T-helper 22 cell (primary cell): ENCODE results near the gene ZNF300.
"Not testable (repeated sequence)": the region's sequence is repeated elsewhere in the genome, so short reads cannot be mapped to it uniquely, and the experiment has no call there.

Source experiments
- DNase-seq: peaks from one replicate; pipeline ENCODE4 v3.0.0-alpha.2; 2020; ENCODE audit warnings: low read depth

Gene ZNF300

DNA sequence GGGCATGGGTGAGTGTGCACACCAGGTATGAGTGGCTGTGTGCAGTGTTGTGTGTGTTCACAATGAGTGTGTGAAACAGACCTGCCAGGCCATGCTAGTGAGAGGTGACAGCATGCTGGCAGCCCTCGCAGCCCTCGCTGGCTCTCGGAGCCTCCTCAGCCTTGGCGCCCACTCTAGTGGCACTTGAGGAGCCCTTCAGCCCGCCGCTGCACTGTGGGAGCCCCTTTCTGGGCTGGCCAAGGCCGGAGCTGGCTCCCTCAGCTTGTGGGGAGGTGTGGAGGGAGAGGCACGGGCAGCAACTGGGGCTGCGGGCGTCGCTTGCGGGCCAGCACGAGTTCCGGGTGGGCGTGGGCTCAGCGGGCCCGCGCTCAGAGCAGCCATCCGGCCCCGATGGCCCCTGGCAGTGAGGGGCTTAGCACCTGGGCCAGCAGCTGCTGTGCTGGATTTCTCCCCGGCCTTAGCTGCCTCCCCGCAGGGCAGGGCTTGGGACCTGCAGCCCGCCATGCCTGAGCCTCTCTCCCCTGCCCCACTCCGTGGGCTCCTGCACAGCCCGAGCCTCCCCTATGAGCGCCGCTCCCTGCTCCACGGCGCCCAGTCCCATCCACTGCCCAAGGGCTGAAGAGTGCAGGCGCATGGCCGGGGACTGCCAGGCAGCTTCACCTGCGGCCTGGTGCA lies 59.5 kb downstream of the ZNF300 start:
- not testable (repeated sequence) for DNase-seq
